OCI-LY7 (cell line): ENCODE data around the gene CCDC102A.

Experiments
- EZH2phosphoT487 ChIP-seq: fragments of 200-600 bp; sonication (generic); IDR thresholded peaks from 2 replicates; pipeline ENCODE4 v1.6.1; 2018; ENCODE audit warnings: low read depth, borderline replicate concordance, mild to moderate bottlenecking, mixed run types, antibody characterized with exemption, low read length, moderate library complexity, mixed read lengths
- TF ChIP-seq, protein P1 (sequence below): fragments of 200-600 bp; sonication (generic); conservative IDR thresholded peaks from 2 replicates; pipeline ENCODE4 v1.5.1; 2014; ENCODE audit warnings: mild to moderate bottlenecking, antibody characterized with exemption, low read length, moderate library complexity, mixed read lengths

DNA sequence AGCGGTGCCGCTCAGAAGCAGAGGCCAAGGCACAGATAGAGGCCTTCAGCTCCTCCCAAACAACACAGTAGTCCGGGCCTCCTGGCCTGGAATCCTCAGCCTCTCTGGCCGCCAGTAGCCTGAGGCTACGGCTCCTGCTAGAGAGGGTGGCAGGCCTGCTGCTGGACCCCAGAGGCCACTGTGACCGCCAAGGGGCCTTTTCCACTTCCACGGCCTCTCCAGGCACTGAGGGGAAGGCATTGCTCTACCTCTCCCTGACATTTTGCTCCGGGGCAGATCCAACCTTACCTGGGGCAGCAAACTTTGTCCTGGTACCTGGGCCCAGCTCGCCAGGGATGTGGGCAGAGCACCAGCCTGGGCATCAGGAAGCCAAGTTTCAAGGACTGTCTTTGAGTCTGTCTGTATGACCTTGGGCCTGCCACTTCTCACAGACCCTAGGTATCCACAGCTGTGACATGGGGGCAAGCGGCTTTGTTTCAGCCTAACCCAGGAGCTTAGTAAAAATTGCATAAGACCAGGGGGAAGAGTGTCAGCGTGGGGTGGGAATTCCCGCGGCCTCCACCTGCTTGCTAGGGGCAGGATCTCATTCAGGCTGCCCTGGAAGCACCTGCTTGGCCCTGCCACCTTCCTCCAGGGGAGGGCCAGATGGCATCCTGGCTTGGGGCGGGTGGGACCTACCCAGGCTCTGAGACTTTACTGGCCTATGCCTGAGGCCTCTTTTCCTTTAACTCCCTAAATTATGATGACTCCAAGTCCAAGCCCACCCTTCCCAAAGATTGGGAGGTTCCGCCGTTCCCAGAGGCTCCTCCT is 39.3 kb upstream of the CCDC102A start:
- TF ChIP-seq, protein P1, sequence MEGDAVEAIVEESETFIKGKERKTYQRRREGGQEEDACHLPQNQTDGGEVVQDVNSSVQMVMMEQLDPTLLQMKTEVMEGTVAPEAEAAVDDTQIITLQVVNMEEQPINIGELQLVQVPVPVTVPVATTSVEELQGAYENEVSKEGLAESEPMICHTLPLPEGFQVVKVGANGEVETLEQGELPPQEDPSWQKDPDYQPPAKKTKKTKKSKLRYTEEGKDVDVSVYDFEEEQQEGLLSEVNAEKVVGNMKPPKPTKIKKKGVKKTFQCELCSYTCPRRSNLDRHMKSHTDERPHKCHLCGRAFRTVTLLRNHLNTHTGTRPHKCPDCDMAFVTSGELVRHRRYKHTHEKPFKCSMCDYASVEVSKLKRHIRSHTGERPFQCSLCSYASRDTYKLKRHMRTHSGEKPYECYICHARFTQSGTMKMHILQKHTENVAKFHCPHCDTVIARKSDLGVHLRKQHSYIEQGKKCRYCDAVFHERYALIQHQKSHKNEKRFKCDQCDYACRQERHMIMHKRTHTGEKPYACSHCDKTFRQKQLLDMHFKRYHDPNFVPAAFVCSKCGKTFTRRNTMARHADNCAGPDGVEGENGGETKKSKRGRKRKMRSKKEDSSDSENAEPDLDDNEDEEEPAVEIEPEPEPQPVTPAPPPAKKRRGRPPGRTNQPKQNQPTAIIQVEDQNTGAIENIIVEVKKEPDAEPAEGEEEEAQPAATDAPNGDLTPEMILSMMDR = no peak
- TF ChIP-seq EZH2phosphoT487 = no peak
